NCI-H226 (cell line): ENCODE results near the gene SMIM44.

Experiments used
- DNase-seq: peaks from one replicate; pipeline ENCODE4 v3.0.0-alpha.2; 2015

SMIM44 gene

DNA sequence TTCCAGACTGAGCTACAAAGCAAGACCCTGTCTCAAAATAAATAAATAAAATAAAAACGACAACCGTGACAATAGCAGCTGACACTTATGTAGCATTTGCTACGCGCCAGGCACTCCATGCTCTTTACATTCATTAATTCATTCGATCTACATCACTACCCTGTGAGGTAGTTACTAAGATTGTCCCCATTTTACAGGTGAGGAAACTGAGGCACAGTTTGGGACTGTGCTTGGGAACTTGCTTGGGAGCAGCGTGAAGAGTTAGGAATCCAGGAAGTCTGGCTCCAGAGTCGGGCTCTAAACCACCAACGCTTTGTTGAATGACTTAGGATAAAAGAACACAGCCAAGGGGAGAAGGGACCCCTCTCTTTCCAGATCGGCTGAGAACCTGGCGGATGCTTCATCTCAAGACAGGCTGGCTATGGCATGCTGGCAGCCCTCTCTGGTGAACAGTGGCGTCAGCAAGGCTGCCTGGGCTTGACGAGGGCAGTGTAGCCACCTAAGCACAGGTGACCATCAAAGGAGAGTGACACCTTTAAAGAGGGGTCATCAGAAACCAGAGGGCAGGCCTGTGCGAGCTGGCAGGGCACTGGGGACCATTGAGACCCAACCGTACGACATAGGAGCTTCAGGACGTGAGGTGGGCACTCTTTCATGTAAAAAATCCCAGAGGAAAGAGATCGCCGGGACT lies 16.6 kb upstream of the SMIM44 start:
- DNase-seq = no peak

DNA sequence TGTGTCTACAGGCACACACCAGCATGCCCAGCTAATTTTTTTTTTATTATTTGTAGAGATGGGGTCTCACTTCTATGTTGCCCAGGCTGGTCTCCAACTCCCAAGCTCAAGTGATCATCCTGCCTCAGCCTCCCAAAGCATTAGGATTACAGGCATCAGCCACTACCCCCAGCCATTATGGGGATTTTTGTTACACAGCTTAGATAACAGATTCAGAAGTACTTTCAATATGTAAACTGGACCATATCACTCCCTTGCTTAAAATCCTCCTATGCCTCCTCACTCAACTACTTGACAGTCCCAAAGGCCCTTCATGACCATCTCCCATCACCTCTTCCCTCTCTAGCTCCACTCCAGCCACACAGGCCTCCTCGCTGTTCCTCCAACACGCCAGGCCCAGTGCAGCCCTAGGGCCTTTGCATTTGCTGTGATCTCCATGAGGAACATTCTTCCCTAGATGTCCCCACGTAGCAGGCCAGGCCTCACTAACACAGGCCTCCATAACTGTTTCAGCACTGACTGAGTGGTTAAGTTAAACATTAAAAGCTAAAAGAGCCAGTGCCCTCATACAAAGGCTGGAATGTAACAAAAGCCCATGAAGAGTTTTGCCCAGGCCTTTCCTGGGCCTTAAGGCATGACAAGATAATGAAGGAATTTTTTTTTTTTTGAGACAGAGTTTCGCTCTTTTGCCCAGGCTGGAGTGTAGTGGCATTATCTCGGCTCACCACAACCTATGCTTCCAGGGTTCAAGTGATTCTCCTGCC lies 14.7 kb upstream of the SMIM44 start:
- no peak for DNase-seq

DNA sequence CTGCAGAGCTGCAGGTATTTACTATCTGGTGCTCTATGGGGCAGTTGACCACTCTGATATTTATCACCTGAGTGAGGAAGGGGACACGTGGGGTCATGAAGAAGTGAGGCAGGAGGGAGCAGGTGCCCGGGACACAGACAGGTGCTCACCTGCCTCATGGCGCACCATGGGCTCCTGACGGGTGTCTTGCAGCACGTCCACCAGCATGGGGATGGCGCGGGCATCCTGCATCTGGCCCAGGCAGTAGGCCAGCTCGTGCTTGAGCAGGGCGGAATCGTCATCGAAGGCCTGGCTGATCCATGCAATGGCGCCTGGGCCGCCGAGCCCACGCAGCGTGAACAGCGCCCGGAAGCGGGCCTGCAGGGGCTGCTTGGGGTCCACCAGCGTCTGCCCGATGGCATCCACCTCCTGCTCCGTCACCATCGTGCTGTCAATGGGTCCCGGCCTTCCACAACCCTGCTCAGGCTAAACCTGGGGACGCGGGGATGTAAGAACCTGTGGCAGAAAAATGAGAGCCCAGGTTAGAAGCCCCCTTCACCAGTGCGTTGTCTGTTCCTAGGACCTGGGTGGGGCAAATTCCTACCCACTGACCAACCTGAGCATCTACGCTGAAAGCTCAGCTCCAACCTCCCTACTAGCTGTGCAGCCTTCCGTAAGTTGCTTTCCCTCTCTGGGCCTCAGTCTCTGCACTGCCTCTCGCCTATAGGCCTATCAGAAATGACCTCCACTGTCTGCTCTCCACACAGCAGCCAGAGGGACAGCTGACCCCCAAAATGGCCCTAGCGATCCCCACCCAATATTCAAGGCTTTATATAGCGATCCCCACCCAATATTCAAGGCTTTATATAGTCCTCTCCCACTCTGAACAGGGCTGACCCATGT lies 13.4 kb upstream of the SMIM44 start:
- DNase-seq = no peak

GRCh38 chr19:3494559-3494958 lies 11.3 kb upstream of the SMIM44 start:
- DNase-seq = no peak

GRCh38 chr19:3494051-3494450 lies 10.8 kb upstream of the SMIM44 start:
- peak; percentile 22 for DNase-seq

- no peak for DNase-seq
Observed at GRCh38 chr19:3493651-3494050, 10.4 kb upstream of the SMIM44 start.

- no peak for DNase-seq
Observed at GRCh38 chr19:3492919-3493318, 9.7 kb upstream of the SMIM44 start.

GRCh38 chr19:3492131-3492839 lies 9.0 kb upstream of the SMIM44 start:
- no peak for DNase-seq

- DNase-seq = no peak
Observed at GRCh38 chr19:3491396-3492119, 8.3 kb upstream of the SMIM44 start.

- DNase-seq = no peak
Observed at GRCh38 chr19:3482507-3483225, 575 bp downstream of the SMIM44 start.

DNA sequence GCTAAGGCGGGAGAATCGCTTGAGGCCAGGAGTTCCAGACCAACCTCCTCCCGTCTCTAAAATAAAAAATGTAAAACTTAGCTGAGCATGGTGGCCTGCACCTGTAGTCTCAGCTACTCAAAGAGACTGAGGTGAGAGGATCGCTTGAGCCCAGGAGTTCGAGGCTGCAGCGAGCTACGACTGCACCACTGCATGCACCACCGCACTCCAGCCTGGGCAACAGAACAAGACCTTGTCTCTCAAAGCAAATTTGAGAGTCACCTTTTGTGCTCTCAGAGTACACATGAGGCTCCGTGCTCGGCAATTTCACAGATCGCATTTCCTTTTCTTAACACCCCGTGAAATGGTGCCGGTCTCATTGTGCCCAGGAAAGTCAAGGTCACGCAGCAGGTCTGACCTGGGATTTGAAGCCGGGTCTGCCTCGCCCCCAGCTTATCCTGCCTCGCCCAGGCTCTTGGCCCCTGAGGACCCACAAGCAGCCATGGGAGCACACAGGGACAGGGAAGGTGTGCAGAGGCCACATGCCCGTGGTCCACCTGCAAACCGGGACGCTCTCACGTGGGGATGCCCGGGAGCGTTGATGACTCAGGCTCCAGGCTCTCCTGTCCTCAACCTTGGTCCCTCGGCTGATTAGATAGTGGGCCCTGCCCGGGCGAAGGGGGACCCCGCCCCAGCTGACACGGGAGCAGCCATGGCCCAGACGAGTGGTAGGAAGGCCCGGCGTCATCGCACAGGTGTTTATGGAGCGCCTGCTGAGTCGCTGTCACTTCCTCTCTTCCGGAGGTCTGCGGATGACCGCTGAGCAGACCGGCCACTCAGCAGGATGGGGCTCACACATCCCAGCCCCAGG lies 1.8 kb downstream of the SMIM44 start:
- DNase-seq = no peak

GRCh38 chr19:3480383-3481091 lies 2.7 kb downstream of the SMIM44 start, which contains the start of gene SMIM24:
Gene SMIM24 (minus strand): TSS chr19:3480525. CDS start chr19:3480463, 62 bp downstream.
- no peak for DNase-seq

DNA sequence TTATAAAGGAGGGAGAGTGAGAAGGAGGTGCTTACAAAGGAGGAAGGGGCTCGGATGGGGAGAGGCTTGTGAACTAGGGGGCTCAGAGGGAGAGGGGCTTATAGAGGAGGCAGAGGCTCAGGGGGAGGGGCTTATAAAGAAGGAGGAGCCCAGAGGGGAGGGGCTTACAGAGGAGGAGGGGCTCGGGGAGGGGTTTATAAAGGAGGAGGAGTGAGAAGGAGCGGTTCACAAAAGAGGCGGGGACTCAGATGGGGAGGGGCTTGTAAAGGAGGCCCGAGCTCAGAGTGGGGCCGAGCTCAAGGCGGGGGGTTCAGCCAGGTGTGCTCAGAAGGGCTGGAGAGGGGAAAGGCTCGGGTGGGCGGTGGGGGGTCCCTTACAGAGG lies 3.4 kb downstream of the SMIM44 start:
- DNase-seq = no peak

GRCh38 chr19:3479177-3479833 lies 3.9 kb downstream of the SMIM44 start:
- DNase-seq = no peak

- no peak for DNase-seq
Observed at GRCh38 chr19:3478409-3479176, 4.6 kb downstream of the SMIM44 start.

GRCh38 chr19:3477951-3478350 lies 5.3 kb downstream of the SMIM44 start:
- DNase-seq = no peak

- no peak for DNase-seq
Observed at GRCh38 chr19:3477506-3477905, 5.7 kb downstream of the SMIM44 start.

GRCh38 chr19:3476830-3477229 lies 6.4 kb downstream of the SMIM44 start:
- no peak for DNase-seq
